ENCODE results near the gene TGFA. TPM values are rescaled to one million over a fixed set of nuclear protein-coding genes. Genes with fewer than 3 reads are reported as not detected.

TGFA gene
- total RNA-seq, 2 donors from 2014 or later: 13.5 to 18.5 TPM

GRCh38 chr2:70508711-70509462 lies 44.7 kb downstream of the TGFA start:
- intact Hi-C loops (cut with DNase I): no loop called here
- Histone ChIP-seq H3K27me3 (no peaks in the 10 kb centered on the region), H3K4me1 (peaks cover 19% of the 10 kb centered on the region), H3K36me3 (replicated peaks in 1 of 2; ENCODE audit: insufficient read depth in 1 of 2, low read depth in 2 of 2) (no peaks in the 10 kb centered on the region), H3K9me3 (no peaks in the 10 kb centered on the region), H3K27ac (peak overlapping the region in 3 of 4 donors; percentile 18 to 67 (median 61)), H3K4me3 (no peak overlapping the region)
- 64 to 68% methylated on average over 7 of the region's 7 CpGs for WGBS, 2 donors
- TF ChIP-seq CTCF (IDR thresholded peaks at IDR 0.05): no peak
- no peak for TF ChIP-seq POLR2A (IDR thresholded peaks at IDR 0.05)
- DNase-seq (no peak), ATAC-seq (no peak)

- H3K27me3 ChIP-seq: no peaks in the 10 kb centered on the region
- H3K4me3 ChIP-seq: no peak overlapping the region
- ATAC-seq (no peak), DNase-seq (no peak)
- peaks cover 19% of the 10 kb centered on the region for H3K4me1 ChIP-seq
- no peaks in the 10 kb centered on the region for H3K36me3 ChIP-seq (replicated peaks in 1 of 2; ENCODE audit: insufficient read depth in 1 of 2, low read depth in 2 of 2)
- H3K9me3 ChIP-seq: no peaks in the 10 kb centered on the region
- TF ChIP-seq CTCF (IDR thresholded peaks at IDR 0.05) (no peak), POLR2A (IDR thresholded peaks at IDR 0.05) (no peak)
- intact Hi-C loops (cut with DNase I): no loop called here
- 75 to 76% methylated on average over 8 of the region's 8 CpGs for WGBS, 2 donors
- H3K27ac ChIP-seq: no peak overlapping the region
Observed at GRCh38 chr2:70505613-70506391, 47.8 kb downstream of the TGFA start.

DNA sequence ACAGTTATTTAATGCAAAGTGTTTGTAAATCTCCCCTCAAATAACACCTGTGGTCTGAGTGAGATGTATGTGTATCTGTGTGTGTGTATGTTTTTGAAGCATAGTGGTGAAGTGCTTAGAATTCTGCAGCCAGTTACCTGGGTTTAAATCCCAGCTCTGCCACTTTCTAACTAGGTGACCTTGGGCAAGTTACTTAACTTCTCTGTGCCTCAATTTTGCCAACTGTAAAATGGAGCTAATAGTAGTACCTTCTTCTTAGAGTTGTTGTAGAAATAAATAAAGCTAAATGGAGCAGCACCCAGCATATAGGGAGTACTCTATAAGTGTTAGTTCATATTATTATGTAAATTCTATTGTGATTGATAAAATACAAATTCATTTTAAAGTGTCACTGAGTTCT lies 48.9 kb downstream of the TGFA start:
- Histone ChIP-seq H3K4me1 (peaks cover 11% of the 10 kb centered on the region), H3K27me3 (no peaks in the 10 kb centered on the region), H3K27ac (no peak overlapping the region), H3K9me3 (no peaks in the 10 kb centered on the region), H3K36me3 (replicated peaks in 1 of 2; ENCODE audit: insufficient read depth in 1 of 2, low read depth in 2 of 2) (no peaks in the 10 kb centered on the region), H3K4me3 (no peak overlapping the region)
- intact Hi-C loops (cut with DNase I): no loop called here
- DNase-seq (no peak), ATAC-seq (no peak)
- TF ChIP-seq POLR2A (IDR thresholded peaks at IDR 0.05) (no peak), CTCF (IDR thresholded peaks at IDR 0.05) (no peak)

DNA sequence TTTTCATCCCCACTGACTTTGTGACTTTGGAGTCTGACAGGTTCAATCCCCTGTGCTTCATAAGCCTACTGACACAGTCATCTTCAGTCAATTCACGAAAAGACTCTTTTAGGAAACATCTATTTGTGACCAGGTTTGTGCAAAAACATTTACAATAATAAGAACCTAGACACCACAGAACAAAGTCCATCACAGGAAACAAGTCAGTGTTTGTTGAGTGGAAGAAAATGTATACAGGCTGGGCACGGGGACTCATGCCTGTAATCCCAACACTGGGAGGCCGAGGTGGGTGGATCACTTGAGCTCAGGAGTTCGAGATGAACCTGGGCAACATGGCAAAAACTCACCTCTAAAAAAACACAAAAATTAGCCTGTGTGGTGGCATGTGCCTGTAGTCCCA lies 49.7 kb downstream of the TGFA start:
- Histone ChIP-seq H3K4me3 (no peak overlapping the region), H3K4me1 (peaks cover 3% of the 10 kb centered on the region), H3K9me3 (no peaks in the 10 kb centered on the region), H3K27me3 (no peaks in the 10 kb centered on the region), H3K27ac (no peak overlapping the region), H3K36me3 (replicated peaks in 1 of 2; ENCODE audit: insufficient read depth in 1 of 2, low read depth in 2 of 2) (no peaks in the 10 kb centered on the region)
- 88 to 94% methylated on average over 4 of the region's 4 CpGs for WGBS, 2 donors
- TF ChIP-seq CTCF (IDR thresholded peaks at IDR 0.05): no peak
- no peak for TF ChIP-seq POLR2A (IDR thresholded peaks at IDR 0.05)
- DNase-seq (no peak), ATAC-seq (no peak)
- intact Hi-C loops (cut with DNase I): no loop called here

Measured in body of pancreas (tissue), 4 donors.